Naive thymus-derived CD8-positive, alpha-beta T cell (primary cell): ENCODE results near the gene GNG7. TPM values are rescaled to one million over a fixed set of nuclear protein-coding genes. Genes with fewer than 3 reads are reported as not detected.
"Not testable (repeated sequence)": the region's sequence is repeated elsewhere in the genome, so short reads cannot be mapped to it uniquely, and the experiment has no call there.

Source experiments
- ATAC-seq, 2 donors: fragments of 150-1000 bp; cut with Tn5 transposase in 1 of 2; sonication (Bioruptor Pico), chemical (Tn5 transposase) in 1 of 2; 1 replicate in 1 of 2; 2 replicates in 1 of 2; pipeline ENCODE4 v1.10.0; 2021; ENCODE audit warnings: mild to moderate bottlenecking in 2 of 2, moderate library complexity in 2 of 2
- POLR2A ChIA-PET: fragments of 350-600 bp; sonication (Branson Sonifier 250); formaldehyde crosslinking; loops from one replicate; lab custom pipeline; 2021; ENCODE audit warnings: antibody characterized with exemption; lab: Charles Lee
- DNase-seq, 10 donors: peaks; one replicate each; pipeline versions ENCODE4 v3.0.0 to v3.0.0-alpha.2; 2020 to 2022
- H3K27ac Mint-ChIP-seq, 10 donors: one replicate each; pipeline ENCODE4 v1.8.0; 2020 to 2022; ENCODE audit warnings: mild to moderate bottlenecking in 10 of 10, mixed read lengths in 10 of 10, moderate library complexity in 4 of 10, inconsistent platforms in 1 of 10
- H3K27me3 Mint-ChIP-seq, 5 donors: one replicate each; pipeline ENCODE4 v1.8.0; 2021 to 2022; ENCODE audit warnings: mixed read lengths in 5 of 5
- H3K36me3 Mint-ChIP-seq, 3 donors: one replicate each; pipeline ENCODE4 v1.8.0; 2020 to 2022; ENCODE audit warnings: mixed read lengths in 3 of 3, mild to moderate bottlenecking in 2 of 3, inconsistent platforms in 1 of 3
- H3K4me1 Mint-ChIP-seq, 4 donors: one replicate each; pipeline ENCODE4 v1.8.0; 2021 to 2022; ENCODE audit warnings: mixed read lengths in 4 of 4
- H3K4me3 Mint-ChIP-seq, 10 donors: one replicate each; pipeline ENCODE4 v1.8.0; 2020 to 2022; ENCODE audit warnings: mild to moderate bottlenecking in 10 of 10, mixed read lengths in 10 of 10, moderate library complexity in 6 of 10, inconsistent platforms in 1 of 10
- H3K9me3 Mint-ChIP-seq, 9 donors: one replicate each; pipeline ENCODE4 v1.8.0; 2020 to 2022; ENCODE audit warnings: mixed read lengths in 9 of 9, mild to moderate bottlenecking in 3 of 9, inconsistent platforms in 1 of 9, moderate library complexity in 1 of 9
- polyA plus RNA-seq, 3 donors: library from polyadenylated mRNA; unstranded; fragments of 300-500 nt; fragmentation: Illumina TruSeq; gene quantifications; one replicate each; pipeline ENCODE4 v1.2.3, GENCODE V29; 2021
- total RNA-seq, 8 experiments: library from RNA in 2 of 8; stranded (reverse) in 2 of 8; gene quantifications; one replicate each; pipeline ENCODE4 v1.2.3 and lab custom pipeline; 2021 to 2026

The GNG7 gene
- total and polyA plus RNA-seq, 5 experiments from 2014 or later: 1.8 to 8.5 (median 4.2) TPM

- Mint-ChIP-seq H3K27ac (peak overlapping the region; percentile 63 to 97 (median 91)), H3K9me3 (no peaks in the 10 kb centered on the region)
Observed at GRCh38 chr19:2617393-2618165, 84.9 kb downstream of the GNG7 start.

DNA sequence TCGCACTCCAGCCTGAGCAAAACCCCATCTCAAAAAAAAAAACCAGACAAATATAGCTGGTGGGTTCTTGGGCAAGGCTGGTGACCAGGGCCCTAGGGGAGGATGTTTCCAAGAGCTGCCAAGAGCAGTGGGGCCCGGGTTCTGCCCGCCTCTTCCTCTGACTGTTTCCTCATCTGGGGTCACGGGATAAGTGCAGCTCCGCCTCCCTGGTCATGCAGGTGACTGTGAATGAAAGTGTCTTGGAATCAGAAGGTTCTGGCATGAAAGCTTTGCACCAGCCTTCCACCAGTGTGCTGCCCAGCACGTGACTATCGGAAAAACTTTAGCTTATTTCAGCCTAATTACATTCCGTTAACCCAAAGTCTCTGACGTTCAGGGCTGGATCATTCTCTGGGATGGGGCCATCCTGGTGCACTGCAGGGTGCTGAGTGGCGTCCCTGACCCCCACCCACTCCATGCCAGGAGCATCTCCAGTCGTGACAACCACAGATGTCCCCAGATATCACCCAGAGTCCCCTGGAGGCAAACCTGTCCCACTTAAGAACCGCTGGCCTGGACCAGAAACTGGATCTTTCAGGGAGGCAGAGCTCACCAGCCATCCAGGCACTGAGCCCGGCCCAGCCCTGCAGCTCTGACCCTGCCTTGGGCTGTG, 85.6 kb downstream of the GNG7 start:
- H3K4me1 Mint-ChIP-seq: peaks cover 25 to 80% (median 68%) of the 10 kb centered on the region in 4 donors
- ATAC-seq (no peak), DNase-seq (peak in 3 of 10 donors; percentile 23 to 70 (median 43))
- no peaks in the 10 kb centered on the region for H3K36me3 Mint-ChIP-seq
- peak overlapping the region in 8 of 10 donors; percentile 31 to 92 (median 64) for H3K27ac Mint-ChIP-seq
- H3K9me3 Mint-ChIP-seq: no peaks in the 10 kb centered on the region
- peak overlapping the region in 6 of 10 donors; percentile 14 to 84 (median 49) for H3K4me3 Mint-ChIP-seq
- POLR2A ChIA-PET: interaction anchor here (0.6 to 14.1 kb wide), 7 partner anchors 16 to 376 kb away, joined by 3 to 346 read pairs (median 5); partner anchors contain the start of gene GADD45B
- H3K27me3 Mint-ChIP-seq: no peaks in the 10 kb centered on the region

More at GRCh38 chr19:2617393-2618165, 84.9 kb downstream of the GNG7 start:
- no peak for ATAC-seq
- no peaks in the 10 kb centered on the region for H3K36me3 Mint-ChIP-seq
- H3K4me1 Mint-ChIP-seq: peaks cover 26 to 81% (median 71%) of the 10 kb centered on the region in 4 donors
- POLR2A ChIA-PET: interaction anchor here (0.6 to 14.1 kb wide), 10 partner anchors 10 to 1209 kb away, joined by 3 to 346 read pairs (median 4); partner anchors contain the start of gene GADD45B
- DNase-seq: no peak
- H3K4me3 Mint-ChIP-seq: peak overlapping the region; percentile 59 to 86 (median 76)
- no peaks in the 10 kb centered on the region for H3K27me3 Mint-ChIP-seq

DNA sequence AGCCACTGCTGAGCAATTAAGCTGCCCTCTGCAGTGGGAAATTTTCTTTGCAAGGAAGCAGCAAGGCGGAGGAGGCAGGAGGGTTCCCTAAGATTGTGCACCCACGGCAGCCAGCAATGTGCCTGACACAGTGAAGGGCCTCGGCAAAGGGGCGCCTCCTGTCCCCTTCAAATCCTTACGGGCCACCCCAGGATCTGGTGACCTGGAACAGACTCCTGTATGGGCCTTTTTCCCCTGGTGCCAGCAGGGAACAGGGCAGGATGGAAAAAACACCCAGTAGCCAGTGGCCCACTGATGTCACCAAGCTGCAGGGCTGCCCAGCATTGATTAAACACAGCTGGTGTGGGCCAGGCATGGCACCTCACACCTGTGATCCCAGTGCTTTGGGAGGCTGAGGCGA, 86.7 kb downstream of the GNG7 start:
- peak in 1 of 10 donors; percentile 47 for DNase-seq
- POLR2A ChIA-PET: interaction anchor here (0.6 to 14.1 kb wide), 6 partner anchors 14 to 462 kb away, joined by 3 to 346 read pairs (median 6); partner anchors contain the start of gene GADD45B
- H3K4me3 Mint-ChIP-seq: no peak overlapping the region
- peaks cover 21 to 74% (median 58%) of the 10 kb centered on the region in 4 donors for H3K4me1 Mint-ChIP-seq
- no peaks in the 10 kb centered on the region for H3K27me3 Mint-ChIP-seq
- H3K36me3 Mint-ChIP-seq: no peaks in the 10 kb centered on the region
- H3K9me3 Mint-ChIP-seq: no peaks in the 10 kb centered on the region
- ATAC-seq: no peak
- no peak overlapping the region for H3K27ac Mint-ChIP-seq

GRCh38 chr19:2613507-2614295, 88.8 kb downstream of the GNG7 start:
- peaks cover 14 to 70% (median 49%) of the 10 kb centered on the region in 4 donors for H3K4me1 Mint-ChIP-seq
- POLR2A ChIA-PET: interaction anchor here (0.6 to 14.1 kb wide), 8 partner anchors 9 to 141 kb away, joined by 3 to 346 read pairs (median 4); partner anchors contain the start of gene GADD45B
- ATAC-seq: peak; percentile 49 to 64

DNA sequence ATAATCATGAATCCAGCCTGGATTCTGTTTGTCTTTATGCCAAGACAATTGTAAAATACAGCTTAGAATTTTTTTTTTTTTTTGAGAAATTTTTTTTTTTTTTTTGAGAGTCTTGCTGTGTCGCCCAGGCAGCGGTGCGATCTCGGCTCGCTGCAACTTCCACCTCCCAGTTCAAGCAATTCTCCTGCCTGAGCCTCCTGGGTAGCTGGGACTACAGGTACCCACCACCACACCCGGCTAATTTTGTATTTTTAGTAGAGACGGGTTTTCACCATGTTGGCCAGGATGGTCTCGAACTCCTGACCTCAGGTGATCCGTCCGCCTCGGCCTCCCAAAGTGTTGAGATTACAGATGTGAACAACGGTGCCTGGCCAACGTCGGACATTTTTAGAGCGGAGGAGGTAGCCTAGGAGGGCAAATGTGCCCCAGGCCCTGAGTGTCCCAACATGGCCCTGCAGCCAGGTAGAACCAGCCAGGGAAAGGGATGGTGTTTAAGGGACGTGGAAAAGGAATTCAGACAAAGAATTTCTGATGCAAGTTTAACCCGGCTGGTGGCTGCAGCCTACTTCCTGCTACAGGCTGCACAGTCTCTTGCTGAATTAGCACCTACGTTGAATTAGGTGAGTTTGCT, 89.8 kb downstream of the GNG7 start:
- Mint-ChIP-seq H3K27ac (peak overlapping the region in 1 of 10 donors; percentile 70), H3K36me3 (no peaks in the 10 kb centered on the region), H3K9me3 (no peaks in the 10 kb centered on the region), H3K4me3 (peak overlapping the region in 1 of 10 donors; percentile 24), H3K4me1 (peaks cover 12 to 68% (median 49%) of the 10 kb centered on the region in 4 donors), H3K27me3 (no peaks in the 10 kb centered on the region)
- POLR2A ChIA-PET: interaction anchor here (0.6 to 14.1 kb wide), 8 partner anchors 17 to 139 kb away, joined by 4 to 346 read pairs (median 4); partner anchors contain the start of gene GADD45B
- DNase-seq: peak in 1 of 10 donors; percentile 34
- ATAC-seq: no peak

More at GRCh38 chr19:2613507-2614295, 88.8 kb downstream of the GNG7 start:
- no peaks in the 10 kb centered on the region for H3K36me3 Mint-ChIP-seq
- peak; percentile 35 to 73 (median 64) for DNase-seq
- peak overlapping the region in 8 of 10 donors; percentile 7 to 60 (median 32) for H3K4me3 Mint-ChIP-seq
- peak overlapping the region in 8 of 10 donors; percentile 28 to 74 (median 56) for H3K27ac Mint-ChIP-seq
- H3K27me3 Mint-ChIP-seq: no peaks in the 10 kb centered on the region
- H3K9me3 Mint-ChIP-seq: no peaks in the 10 kb centered on the region

DNA sequence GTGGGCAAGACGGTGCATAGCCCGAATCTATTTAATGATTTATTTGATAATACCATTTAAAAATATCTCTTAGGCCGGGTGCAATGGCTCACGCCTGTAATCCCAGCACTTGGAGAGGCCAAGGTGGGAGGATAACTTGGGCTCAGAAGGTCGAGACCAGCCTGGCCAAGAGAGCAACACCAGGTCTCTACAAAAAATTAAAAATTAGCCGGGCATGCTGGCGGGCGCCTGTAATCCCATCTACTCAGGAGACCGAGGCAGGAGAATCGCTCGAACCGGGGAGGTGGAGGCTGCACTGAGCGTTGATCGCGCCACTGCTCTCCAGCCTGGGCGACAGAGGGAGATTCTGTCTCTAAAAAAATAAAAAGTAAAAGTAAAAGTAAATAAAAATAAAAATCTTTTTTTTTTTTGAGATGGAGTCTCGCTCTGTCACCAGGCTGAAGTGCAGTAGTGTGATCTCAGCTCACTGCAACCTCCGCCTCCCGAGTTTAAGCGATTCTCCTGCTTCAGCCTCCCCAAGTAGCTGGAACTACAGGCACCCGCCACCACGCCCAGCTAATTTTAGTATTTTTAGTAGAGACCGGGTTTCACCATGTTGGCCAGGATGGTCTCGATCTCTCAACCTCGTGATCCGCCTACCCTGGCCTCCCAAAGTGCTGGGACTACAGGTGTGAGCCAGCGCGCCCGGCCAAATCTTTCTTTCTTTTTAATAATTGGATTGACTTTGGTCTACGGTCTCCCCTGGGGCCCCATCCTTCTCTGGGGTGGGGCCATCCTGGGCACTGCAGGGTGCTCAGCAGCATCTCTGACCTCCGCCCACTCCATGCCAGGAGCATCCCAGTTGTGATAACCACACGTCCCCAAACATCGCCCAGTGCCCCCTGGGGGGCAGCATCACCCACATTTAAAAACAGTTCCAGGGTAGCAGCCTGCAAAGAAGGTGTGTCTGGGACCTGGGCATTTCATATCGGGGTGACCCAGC, 90.7 kb downstream of the GNG7 start:
- Mint-ChIP-seq H3K9me3 (no peaks in the 10 kb centered on the region), H3K4me1 (peaks cover 13 to 63% (median 42%) of the 10 kb centered on the region in 4 donors), H3K27ac (peak overlapping the region in 3 of 10 donors; percentile 63 to 85 (median 72)), H3K36me3 (no peaks in the 10 kb centered on the region), H3K27me3 (no peaks in the 10 kb centered on the region), H3K4me3 (peak overlapping the region; percentile 7 to 90 (median 80))
- DNase-seq (peak in 2 of 10 donors; percentile 24 to 38), ATAC-seq (no peak)
- POLR2A ChIA-PET: interaction anchor here (0.6 to 14.1 kb wide), 16 partner anchors 9 to 173 kb away, joined by 3 to 346 read pairs (median 4); partner anchors contain the start of gene GADD45B

DNA sequence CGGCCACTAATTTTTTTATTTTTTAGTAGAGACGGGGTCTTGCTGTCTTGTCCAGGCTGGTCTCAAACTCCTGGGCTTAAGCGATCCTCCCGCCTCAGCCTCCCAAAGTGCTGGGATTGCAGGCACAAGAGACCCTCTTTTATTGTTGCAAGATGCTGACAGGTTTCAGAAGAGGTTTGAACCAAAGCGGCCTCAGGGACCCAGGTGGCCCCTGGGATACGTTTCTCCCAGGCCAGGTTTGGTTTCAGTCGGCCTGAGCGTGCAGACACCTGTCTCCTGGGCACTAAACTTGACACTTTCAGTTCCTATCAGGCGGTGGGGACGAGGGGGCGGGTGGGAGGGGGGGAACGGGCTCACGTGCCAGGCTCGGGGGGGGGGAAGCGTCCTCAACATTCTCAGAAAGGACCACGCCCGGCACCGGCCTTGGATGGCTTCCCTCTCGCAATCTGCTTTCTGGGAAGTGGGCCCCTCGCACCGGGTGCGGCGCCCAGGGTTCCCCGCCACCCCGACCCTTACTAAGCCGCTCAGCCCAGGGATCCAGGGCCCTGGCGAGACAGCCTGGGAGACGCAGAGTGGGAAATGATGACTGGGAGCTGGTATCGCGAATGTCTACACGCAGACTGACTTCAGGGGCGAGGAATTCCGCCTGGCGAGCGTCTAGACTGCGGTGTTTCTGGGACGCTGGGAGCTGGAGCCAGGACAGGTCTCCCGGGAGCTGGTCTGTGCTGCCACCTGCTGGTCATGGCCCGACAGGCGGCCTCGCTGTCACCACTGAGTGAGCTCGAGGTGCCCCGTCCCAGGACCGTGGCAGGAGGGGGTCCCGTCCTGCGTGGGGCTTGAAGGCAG, 91.6 kb downstream of the GNG7 start:
- no peaks in the 10 kb centered on the region for H3K9me3 Mint-ChIP-seq
- peak overlapping the region in 8 of 10 donors; percentile 57 to 92 (median 84) for H3K27ac Mint-ChIP-seq
- H3K27me3 Mint-ChIP-seq: no peaks in the 10 kb centered on the region
- peaks cover 13 to 63% (median 39%) of the 10 kb centered on the region in 4 donors for H3K4me1 Mint-ChIP-seq
- H3K36me3 Mint-ChIP-seq: no peaks in the 10 kb centered on the region
- DNase-seq (peak; percentile 73 to 92 (median 86)), ATAC-seq (peak; percentile 57 to 72)
- POLR2A ChIA-PET: interaction anchor here (0.9 to 14.1 kb wide), 14 partner anchors 8 to 138 kb away, joined by 3 to 346 read pairs (median 6); partner anchors contain the start of gene GADD45B
- H3K4me3 Mint-ChIP-seq: peak overlapping the region; percentile 79 to 90 (median 88)

DNA sequence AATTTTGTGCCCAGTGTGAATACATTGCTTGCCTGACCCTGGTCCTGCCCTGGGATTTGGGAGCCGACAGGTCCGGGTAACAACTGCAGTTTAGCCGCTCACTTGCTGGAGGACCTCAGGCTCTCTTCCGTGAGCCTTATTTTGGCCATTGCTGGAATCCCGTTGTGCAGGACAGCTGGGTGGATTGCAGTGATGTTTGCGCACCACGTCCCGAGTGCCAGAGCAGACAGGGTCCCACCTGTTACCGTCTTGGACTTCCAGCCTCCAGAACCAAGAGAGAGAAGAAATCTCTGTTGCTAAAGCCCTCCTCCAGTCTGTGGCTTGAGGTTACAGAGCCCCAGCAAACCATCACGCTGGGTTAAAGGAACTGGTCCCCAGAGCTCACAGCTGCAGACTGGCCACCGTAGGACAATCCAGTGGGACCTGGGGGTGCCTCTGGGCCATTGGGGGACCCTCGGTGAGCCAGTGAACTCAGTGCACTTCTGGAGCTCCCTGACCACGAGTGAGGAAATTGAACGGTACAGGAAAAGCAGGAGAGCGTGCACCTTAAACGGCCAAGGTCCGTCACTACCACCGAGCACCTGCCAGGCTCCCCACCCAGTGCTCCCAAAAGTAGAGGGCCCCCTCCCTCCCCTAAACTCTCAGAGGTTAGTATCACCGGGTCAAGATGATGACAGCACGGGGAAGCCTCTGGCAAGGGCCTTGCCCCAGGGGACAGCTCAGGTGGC, 92.9 kb downstream of the GNG7 start:
- Mint-ChIP-seq H3K9me3 (no peaks in the 10 kb centered on the region), H3K27me3 (no peaks in the 10 kb centered on the region), H3K27ac (peak overlapping the region in 5 of 10 donors; percentile 31 to 92 (median 44)), H3K4me3 (peak overlapping the region; percentile 15 to 82 (median 58)), H3K4me1 (peaks cover 13 to 63% (median 40%) of the 10 kb centered on the region in 4 donors), H3K36me3 (no peaks in the 10 kb centered on the region)
- ATAC-seq: no peak
- POLR2A ChIA-PET: interaction anchor here (0.7 to 14.1 kb wide), 8 partner anchors 9 to 143 kb away, joined by 3 to 346 read pairs (median 5); partner anchors contain the start of gene GADD45B
- peak in 1 of 10 donors; percentile 54 for DNase-seq

- H3K4me3 Mint-ChIP-seq: peak overlapping the region in 8 of 10 donors; percentile 32 to 77 (median 64)
- H3K27ac Mint-ChIP-seq: peak overlapping the region in 8 of 10 donors; percentile 28 to 92 (median 53)
- not testable (repeated sequence) for H3K27me3 Mint-ChIP-seq, ATAC-seq, H3K9me3 Mint-ChIP-seq, H3K36me3 Mint-ChIP-seq
- POLR2A ChIA-PET: interaction anchor here (0.9 to 14.1 kb wide), 7 partner anchors 10 to 136 kb away, joined by 3 to 346 read pairs (median 11); partner anchors contain the start of gene GADD45B
- DNase-seq: peak in 1 of 10 donors; percentile 9
- H3K4me1 Mint-ChIP-seq: peaks cover 9 to 57% (median 34%) of the 10 kb centered on the region in 4 donors
Observed at GRCh38 chr19:2609034-2609388, 93.5 kb downstream of the GNG7 start.
